NAMALWA (cell line): ENCODE measurements around the gene SHCBP1.

Source experiments
- DNase-seq: peaks from one replicate; pipeline ENCODE4 v3.0.0-alpha.2; 2015; ENCODE audit warnings: low spot score

The SHCBP1 gene

DNA sequence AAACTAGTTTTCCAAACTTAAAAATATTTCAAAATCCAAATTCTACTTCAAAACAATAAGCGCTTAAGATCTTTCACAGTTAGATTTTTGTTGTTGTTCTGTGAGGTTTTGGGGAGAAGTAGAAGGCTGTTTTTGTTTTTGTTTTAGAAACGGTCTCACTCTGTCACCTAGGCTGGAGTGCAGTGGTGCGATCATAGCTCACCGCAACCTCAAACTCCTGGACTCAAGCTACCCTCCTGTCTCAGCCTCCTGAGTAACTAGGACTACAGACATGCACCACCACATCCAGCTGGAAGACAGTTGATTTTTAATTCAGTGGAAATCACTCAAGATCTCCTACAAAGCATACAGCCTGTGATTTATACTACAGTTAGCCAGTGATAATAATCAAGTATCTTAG is 2.7 kb downstream of the SHCBP1 start:
- DNase-seq = no peak

DNA sequence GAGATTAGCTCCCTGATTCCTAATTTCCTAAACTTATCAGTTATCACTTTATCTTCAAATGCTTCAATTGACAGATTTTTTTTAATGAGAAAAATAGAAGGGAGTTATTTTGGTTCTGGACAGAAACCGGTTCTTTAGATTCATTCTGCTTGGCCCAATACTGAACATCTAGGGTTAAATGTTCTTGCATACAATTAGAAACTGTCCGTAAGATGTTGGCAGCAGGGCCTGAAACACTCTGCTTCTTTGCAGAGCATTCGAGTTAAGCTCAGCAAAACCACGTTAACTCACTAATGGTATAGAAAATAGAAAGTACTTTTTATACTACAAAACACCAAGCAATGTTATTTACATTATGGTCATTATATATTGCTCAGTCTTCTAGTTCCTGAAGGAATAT is 7.2 kb downstream of the SHCBP1 start:
- no peak for DNase-seq

DNA sequence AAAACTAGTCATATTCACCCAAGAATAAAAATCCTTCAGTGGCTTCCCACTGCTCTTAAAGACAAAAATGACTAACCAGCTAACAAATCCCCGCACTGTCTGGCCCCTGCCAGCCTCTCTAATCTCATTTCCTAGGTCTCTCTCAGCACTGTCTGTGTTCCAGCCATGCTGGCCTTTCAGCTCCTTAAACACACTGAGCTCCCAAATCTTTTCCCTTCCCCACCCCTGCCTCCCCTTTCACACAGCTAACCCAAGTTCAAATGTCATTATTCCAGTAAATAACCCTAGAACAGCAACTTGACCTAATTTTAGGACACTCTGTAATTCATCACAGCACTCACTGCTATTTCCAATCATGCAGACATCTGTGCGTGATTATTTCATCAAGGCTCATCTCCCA is 7.8 kb downstream of the SHCBP1 start:
- DNase-seq = no peak

DNA sequence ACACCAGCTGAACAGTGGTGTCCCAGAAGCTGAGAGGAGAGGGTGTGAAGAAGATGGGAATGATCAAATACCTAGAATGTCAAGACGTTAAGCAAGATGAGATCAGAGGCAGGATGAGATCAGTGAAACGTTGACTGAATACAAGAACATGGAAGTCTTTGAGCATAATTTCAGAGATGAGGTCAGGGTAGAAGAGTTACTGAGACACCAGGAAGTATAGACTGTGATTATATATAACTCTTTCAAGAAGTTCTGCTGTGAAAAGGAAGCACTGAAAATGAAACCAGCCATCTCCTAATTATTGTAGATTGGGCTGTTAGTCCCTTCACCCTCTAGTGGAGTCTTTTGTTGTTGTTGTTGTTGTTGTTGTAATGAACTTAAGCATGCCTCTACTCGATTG is 9.1 kb downstream of the SHCBP1 start:
- DNase-seq = no peak

DNA sequence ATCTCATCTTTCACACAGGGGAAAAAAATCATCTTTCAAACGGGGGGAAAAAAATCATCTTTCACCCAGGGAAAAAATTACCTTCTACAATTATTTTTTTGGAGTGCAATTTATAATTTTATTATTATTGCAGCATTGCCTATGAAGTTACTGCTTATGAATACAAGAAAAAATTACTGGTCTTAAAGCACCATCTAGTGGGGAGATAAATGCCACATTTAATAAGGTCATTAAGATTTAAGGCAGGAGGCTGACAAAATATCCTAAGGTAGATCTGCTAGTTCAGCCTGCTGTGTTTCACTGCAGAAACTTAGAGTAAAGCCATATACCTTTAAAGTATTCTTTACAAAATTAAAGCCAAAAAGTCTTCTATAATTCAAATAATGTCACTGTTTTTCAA is 13.7 kb downstream of the SHCBP1 start:
- DNase-seq = peak; percentile 62

DNA sequence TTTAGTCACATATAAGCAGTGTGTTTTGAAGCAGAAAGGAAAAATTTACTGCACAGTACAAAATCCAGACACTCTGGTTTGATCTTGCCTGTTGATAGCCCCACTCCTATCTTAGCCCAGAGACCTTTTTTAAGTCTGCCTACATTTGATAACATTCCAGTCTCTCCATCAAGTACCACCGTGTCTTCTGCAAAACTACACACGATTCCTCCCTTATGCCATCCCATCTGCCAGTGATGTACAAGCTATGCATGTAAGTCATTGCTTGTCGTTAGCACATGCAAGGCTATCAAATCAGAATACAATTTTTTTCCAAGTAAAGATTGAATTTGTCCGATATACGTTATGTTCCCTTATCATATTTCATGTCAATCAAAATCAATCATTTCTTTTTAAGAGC is 14.9 kb downstream of the SHCBP1 start:
- no peak for DNase-seq

DNA sequence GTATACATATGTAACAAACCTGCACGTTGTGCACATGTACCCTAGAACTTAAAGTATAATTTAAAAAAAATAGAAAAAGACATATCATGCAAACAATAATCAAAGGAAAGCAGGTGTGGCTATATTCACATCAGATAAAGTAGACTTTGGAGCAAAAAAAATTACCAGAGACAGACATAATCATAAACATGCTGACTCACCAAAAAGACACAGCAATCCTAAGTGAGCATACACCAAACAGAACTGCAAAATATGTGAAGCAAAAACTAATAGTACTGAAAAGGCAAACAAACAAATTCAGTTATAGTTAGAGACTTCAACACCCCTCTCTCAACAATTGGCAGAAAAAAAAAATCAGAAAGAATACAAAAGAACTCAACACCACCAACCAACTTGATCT is 29.9 kb downstream of the SHCBP1 start:
- DNase-seq = no peak

DNA sequence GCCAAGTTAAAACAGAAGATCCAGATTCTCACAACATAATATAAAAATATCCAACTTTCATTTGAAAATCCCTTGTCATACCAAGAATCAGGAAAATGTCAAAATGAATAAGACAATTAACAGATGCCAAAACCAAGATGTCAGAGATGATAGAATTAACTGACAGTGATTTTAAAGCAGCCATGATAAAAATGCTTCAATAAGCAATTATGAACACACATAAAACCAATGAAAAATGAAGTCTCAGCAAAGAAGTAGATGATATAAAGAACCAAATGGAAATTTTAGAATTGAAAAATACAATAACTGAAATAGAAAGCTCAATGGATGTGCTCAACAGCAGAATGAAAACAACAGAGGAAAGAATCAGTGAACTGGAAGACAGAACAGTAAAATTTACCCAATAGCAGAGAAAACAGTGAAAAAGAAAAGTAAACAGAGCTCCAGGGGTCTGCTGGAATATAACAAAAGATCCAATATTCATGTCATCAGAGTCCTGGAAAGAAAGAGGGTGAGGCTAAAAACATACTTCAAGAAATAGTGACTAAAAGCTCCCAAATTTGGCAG is 35.1 kb downstream of the SHCBP1 start:
- DNase-seq = no peak

DNA sequence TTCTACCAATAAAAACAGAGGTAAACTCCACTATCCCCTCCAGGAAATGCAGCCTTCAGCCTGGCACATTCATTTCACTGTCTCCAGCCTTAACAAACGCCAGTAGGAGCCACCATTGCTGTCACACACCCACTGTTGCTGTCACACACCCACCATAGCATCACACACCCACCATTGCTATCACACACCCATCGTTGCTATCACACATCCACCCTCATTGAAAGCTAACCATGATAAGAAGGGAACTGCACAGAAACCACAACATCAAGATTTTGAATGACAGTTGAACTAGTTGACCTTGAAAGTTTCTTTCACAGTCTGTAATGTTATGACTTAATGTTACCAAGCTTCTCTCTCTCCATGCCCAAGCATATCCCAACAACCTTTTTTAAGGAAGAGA is 38.1 kb downstream of the SHCBP1 start:
- no peak for DNase-seq

DNA sequence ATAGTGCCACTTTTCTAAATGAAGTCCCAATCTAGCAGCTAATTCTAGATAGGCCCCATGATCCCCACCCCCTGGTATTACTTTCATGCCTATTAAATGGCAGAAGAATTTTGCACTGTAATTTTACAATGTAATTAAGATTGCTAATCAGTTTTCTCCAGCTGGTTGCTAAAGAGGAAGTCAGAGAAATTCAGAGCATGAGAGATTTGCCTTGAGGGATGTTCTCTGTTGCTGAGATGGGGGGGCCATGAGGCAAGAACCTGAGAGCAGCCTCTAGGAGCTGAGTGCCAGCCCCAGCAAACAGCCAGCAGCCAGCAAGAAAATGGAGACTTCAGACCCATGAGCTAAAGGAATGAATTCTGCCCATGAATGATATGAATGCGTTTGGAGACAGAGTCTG is 38.9 kb downstream of the SHCBP1 start:
- no peak for DNase-seq

DNA sequence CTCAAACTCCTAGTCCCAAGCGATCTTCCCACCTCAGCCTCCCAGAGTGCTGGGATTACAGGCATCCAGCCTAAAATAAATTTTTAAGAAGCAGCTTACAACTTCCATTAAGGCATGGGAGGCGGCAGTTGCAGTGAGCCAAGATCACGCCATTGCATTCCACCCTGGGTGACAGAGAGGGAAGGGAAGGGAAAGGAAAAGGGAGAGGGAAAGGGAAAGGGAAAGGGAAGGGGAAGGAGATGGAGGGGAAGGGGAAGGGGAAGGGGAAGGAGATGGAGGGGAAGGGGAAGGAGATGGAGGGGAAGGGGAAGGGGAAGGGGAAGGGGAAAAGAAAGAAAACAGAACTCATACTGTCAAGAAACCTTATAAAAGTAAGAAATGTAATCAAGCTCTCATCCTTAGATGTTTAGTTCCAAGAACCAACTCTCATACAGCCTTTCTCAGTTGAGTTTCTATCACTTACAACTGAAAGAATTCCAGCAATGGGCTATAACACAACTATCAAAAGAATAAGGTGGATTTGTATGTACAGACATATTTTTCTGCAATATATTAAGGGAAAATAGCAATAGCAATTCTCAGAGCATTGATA is 43.1 kb downstream of the SHCBP1 start:
- DNase-seq = no peak

DNA sequence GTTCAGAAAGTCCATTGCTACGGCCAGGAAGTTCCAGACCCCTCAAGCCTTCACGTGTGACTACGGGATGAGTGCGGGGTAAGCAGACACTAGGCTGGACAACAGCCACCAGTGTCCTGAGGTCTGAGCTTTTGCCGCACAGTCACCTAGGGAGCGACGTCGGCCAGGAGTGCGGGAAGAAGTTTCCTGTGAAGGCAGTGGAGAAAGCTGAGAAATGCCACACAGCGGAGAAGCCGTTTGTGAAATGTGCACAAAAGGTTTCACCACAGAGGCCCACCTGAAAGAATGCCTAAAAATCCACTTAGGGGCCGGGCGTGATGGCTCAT is 47.4 kb downstream of the SHCBP1 start:
- no peak for DNase-seq

DNA sequence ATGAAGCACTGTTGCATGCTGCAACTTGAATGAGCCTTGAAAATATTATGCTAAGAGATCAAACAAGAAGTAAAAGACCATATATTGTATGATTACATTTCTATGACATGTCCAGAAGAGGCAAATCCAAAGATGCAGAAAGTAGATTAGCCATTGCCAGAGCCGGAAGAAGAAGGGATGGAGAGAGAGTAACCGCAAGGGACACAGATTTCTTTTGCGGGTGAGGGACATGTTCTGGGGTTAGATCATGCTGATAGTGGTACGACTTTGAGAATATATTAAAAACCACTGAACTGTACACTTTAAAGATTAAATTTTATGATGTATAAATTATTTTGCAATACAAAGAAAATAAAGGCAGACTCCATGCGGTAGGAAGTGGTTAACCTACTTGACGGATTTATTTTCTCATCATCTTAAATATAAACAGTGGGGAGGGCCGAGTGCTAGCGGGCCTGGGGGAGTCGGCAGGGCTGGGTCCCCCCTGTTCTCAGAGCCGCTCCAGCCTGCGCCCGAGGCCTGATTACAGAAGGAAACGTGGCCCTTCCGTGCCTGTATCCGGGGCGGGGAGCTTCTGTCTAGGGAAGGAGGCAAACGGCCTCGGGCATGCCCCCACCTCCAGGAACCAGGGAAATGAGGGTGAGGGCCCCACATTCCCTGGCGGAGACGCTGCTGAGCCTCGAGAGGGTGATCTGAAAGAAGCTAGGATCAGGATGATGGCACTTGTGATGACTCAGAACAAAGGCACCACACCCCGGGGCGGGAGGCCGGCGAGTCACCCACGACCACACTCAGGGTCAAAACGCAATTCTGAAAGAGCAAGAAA is 48.0 kb downstream of the SHCBP1 start:
- no peak for DNase-seq

DNA sequence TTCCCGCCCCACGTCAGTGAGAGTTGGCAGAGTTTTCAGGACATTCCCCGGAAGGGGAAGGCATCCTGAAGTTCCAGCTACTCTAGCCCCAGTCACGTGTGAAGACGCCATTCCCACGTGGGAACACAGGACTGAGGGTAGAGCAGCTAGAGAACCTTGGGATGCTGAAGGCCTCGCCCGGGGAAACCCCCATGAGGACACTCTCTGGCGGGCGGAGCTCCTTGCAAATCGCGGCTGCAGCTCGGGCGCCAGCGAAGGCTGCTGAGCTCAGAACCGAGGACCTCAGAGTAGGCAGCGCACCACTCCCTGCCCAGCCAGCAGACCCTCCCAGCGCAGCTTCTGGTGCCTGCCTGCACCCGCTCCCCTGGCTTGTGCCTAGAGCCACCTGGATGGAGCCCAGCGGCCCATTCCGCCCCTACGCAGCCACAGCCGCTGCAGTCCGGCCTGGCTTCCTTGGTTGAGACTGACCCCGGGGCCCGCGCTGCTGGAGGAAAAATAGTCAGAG is 51.9 kb downstream of the SHCBP1 start:
- no peak for DNase-seq

DNA sequence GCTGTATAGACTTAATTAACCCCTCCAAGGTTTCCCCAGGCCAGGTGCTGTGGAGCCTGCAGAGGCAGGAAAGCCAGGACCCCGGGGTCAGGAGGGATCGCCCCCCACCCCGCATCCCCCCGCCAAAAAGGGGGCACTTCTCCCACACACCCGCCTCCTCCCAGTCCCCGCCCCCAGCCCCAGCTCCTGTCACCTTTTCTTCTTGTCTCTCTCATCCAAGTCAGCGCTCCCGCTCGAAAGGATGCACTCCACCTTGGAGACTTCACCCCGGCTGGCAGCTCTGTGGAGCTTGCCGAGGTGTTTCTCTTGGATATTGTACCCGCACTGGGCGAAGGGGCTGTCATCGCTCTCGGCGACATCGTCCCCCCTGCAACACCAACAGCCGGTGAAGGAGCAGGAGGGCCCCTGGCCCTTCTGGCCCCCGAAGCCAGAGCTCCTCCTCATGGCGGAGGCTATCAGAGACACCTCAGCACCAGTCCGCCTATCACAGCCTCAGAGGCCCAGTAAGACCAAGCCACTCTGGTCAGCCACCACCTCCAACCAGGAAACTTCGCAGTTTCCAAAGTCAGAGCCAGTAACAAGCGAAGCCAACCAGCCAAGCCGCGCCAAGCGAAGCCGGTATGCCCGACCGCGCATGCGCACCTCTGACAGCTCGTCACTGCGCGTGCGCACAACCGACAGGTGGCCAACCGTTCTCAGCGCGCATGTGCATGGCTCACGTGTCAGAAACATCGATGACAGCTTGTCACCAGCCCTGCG is 52.5 kb downstream of the SHCBP1 start:
- DNase-seq = no peak

DNA sequence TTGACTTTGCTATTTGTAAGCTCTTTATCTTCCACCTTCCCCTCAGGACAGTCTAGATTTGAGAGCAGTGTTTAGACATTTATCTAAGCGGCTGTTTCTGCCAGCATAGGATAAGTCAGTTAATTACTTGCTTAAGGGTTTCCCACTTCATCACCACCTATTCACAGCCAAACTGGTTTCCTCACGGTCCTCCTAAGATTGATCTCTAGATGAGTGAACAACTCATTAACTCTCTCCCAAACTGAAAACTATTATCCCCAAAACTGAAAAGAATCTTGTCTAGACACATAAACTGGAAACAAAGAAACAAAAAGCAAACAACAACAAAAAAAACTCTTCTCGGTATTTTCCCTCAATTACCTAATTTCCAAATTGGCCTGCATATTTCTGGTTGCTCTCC is 58.2 kb downstream of the SHCBP1 start:
- no peak for DNase-seq

DNA sequence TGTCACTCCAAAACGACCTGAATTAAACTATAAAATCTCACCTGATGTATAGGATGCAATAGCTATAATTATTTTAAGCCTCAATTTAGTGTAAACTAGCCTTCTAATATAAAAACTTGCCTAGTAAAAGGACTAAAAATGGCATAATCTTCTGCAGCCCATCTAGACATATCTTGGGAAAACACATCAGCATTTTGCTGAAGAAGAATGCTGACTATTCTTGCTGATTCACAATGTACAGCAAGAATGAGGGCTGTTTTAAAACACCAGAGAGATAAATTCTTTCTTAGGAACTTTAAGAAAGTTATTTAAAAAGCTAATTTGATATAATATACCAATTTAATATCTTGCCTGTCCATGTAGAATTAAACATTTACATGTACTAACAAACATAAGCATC is 63.2 kb downstream of the SHCBP1 start:
- no peak for DNase-seq

DNA sequence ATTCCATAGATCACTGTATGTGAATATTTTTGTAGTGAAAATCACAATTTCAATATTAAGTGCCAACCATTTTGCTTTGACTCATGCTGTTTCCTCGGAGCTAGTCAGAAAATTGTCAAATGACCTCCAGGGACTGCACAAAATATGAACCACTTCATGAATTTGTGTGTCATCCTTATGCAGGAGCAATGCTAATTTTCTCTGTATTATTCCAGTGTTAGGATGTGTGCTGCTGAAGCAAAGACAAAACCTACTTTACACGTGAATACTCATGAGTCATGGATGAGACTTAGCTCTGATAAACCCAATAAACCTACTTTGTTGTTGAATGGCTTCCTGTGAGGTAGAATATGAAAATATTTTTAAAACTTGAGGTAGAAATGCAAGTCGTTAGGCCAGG is 65.2 kb downstream of the SHCBP1 start:
- no peak for DNase-seq

DNA sequence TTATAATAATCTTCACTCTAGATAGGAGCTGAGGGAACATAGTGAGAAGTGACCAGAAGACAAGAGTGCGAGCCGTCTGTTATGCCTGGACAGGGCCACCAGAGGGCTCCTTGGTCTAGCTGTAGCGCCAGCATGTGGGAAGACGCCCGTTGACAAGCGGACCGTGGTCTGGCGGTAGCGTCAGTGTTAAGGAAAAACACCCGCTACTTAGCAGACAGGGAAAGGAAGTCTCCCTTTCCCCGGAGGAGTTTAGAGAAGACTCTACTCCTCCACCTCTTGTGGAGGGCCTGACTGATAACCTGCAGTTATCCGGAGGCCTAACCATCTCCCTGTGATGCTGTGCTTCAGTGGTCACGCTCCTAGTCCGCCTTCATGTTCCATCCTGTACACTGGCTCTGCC is 66.7 kb downstream of the SHCBP1 start:
- DNase-seq = peak; percentile 74

DNA sequence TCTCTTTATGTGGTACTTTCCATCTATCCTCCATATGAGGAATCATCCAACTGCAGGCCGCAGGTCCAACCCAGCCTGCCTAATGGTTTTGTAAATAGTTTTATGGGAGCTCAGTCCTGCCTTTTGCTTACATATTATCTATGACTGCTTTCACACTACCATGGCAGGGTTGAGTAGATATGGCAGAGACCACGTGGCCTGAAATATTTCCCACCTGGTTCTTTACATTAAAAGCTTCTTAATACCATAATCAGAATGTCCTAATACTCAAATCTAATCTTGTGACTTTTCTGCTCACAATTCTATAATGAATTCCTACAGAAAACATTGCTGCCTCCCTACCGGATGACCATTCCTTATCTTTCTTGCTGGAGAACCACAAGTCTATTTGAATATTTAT is 71.7 kb downstream of the SHCBP1 start:
- no peak for DNase-seq
